LNCAP (cell line): ENCODE measurements around the gene SLC35F6.

Source experiments
- TF ChIP-seq, protein P1 (sequence below): fragments of 450-650 bp; IDR thresholded peaks from 2 replicates; pipeline ENCODE4 v1.5.1; 2017; ENCODE audit warnings: mild to moderate bottlenecking

The SLC35F6 gene

DNA sequence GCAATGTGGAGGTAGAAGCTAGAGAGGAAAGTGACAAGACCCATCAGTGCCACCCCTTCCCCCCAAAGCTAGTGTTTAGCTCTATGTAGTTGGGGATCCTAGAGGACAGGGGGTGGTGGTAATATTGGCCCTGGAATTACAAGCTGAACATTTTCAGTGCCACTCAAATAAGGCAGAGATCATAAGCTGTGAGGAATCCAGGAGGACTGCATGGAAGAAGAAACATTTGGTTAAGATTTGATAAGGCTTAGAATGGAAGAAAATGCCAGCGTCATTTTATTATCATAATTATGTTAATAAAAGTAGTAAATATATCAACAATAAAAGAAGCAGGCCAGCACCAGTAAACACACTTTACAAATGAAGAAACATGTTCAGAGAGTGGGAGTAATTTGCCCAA, 37.9 kb upstream of the SLC35F6 start:
- TF ChIP-seq, protein P1, sequence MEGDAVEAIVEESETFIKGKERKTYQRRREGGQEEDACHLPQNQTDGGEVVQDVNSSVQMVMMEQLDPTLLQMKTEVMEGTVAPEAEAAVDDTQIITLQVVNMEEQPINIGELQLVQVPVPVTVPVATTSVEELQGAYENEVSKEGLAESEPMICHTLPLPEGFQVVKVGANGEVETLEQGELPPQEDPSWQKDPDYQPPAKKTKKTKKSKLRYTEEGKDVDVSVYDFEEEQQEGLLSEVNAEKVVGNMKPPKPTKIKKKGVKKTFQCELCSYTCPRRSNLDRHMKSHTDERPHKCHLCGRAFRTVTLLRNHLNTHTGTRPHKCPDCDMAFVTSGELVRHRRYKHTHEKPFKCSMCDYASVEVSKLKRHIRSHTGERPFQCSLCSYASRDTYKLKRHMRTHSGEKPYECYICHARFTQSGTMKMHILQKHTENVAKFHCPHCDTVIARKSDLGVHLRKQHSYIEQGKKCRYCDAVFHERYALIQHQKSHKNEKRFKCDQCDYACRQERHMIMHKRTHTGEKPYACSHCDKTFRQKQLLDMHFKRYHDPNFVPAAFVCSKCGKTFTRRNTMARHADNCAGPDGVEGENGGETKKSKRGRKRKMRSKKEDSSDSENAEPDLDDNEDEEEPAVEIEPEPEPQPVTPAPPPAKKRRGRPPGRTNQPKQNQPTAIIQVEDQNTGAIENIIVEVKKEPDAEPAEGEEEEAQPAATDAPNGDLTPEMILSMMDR, result no peak

DNA sequence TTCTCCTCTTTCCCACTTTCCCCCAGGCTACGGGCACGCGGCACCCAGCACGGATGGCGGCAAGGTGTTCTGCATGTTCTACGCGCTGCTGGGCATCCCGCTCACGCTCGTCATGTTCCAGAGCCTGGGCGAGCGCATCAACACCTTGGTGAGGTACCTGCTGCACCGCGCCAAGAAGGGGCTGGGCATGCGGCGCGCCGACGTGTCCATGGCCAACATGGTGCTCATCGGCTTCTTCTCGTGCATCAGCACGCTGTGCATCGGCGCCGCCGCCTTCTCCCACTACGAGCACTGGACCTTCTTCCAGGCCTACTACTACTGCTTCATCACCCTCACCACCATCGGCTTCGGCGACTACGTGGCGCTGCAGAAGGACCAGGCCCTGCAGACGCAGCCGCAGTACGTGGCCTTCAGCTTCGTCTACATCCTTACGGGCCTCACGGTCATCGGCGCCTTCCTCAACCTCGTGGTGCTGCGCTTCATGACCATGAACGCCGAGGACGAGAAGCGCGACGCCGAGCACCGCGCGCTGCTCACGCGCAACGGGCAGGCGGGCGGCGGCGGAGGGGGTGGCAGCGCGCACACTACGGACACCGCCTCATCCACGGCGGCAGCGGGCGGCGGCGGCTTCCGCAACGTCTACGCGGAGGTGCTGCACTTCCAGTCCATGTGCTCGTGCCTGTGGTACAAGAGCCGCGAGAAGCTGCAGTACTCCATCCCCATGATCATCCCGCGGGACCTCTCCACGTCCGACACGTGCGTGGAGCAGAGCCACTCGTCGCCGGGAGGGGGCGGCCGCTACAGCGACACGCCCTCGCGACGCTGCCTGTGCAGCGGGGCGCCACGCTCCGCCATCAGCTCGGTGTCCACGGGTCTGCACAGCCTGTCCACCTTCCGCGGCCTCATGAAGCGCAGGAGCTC, 36.2 kb upstream of the SLC35F6 start:
- TF ChIP-seq, protein P1, result no peak

DNA sequence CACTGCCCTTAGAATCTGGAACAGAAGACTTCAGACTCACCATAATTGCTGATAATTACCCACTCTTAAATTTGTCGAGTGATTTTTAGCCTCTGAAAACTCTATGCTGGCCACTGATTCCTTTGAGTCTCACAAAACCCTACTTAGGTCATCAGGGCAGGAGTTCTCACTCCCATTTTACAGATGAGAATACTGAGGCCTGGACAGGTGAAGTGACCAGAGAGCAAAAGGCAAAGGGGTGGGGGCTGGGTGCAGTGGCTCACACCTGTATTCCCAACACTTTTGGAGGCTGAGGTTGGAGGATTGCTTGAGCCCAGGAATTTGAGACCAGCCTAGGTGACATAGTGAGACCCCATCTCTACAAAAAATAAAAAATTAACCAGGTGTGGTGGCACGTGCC, 34.8 kb upstream of the SLC35F6 start:
- TF ChIP-seq, protein P1, result no peak

GRCh38 chr2:26730549-26731344, 33.3 kb upstream of the SLC35F6 start:
- TF ChIP-seq, protein P1, result no peak

DNA sequence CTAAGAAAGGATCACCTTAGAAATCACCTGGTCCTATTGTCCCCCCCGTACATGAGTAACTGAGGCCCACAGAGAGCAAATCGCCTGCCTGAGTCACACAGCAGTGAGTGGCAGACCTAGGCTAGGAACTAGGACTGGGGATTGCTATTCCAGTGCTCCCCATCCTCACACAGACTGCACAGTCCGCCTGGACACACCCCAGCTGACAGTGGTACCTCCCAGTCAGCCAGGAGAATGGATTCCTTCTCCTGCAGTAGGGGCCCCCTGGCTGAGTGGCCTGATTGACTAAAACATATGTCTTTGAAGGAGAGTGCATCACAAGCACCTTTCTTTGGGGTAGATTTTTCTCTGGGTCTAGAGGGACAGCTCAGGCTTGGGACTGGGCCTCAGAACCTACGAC, 32.4 kb upstream of the SLC35F6 start:
- TF ChIP-seq, protein P1, result no peak

DNA sequence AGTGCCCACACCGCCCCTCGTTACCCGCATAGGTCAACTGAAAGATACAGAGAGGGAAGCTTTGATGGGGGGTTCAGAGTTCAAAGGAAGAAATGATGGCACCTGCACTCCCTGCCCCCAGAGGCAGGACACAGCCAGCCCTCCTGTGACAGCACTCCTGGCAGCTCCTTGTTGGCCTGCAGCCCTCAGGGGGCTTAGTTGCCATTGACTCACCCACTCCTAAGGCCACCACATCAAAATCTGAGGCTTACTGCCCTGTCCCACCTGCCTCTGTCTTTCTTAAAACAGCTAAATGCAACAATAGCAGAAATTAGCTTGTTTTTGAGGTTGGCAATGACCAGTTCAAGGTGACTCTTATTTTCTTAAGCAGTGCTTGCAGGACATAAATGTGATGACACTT, 31.6 kb upstream of the SLC35F6 start:
- TF ChIP-seq, protein P1, result no peak

GRCh38 chr2:26733413-26733812, 30.7 kb upstream of the SLC35F6 start:
- TF ChIP-seq, protein P1, result no peak
